Stimulated activated CD4-positive, alpha-beta T cell treated with anti-CD3 and anti-CD28 coated beads, Interleukin-1b, Interleukin-23, amount 100 ng/mL, for 48 hours (primary cell): ENCODE results near the gene KAT2B.
"Not testable (repeated sequence)": the region's sequence is repeated elsewhere in the genome, so short reads cannot be mapped to it uniquely, and the experiment has no call there.

ENCODE experiments used
- DNase-seq: peaks from one replicate; pipeline ENCODE4 v3.0.0-alpha.2; 2020

KAT2B gene

GRCh38 chr3:20039765-20040547, at the start of gene KAT2B:
Gene KAT2B, plus strand, starts transcription at chr3:20040446. Its CDS starts 32 bp downstream, at chr3:20040478.
- DNase-seq, result peak; percentile 79

GRCh38 chr3:19994796-19995195, 45.5 kb upstream of the KAT2B start:
- no peak for DNase-seq

GRCh38 chr3:19997502-19997901, 42.7 kb upstream of the KAT2B start:
- DNase-seq, result no peak

GRCh38 chr3:20001932-20002331, 38.3 kb upstream of the KAT2B start:
- DNase-seq, result no peak

GRCh38 chr3:20007960-20008359, 32.3 kb upstream of the KAT2B start:
- DNase-seq, result no peak

- no peak for DNase-seq
These were observed 31.6 kb upstream of the KAT2B start for GRCh38 chr3:20008646-20009045.

GRCh38 chr3:20012164-20012563, 28.1 kb upstream of the KAT2B start, which contains the start of gene PP2D1:
Gene PP2D1, minus strand, starts transcription at chr3:20012264. Its CDS starts 192 bp downstream, at chr3:20012072.
- DNase-seq, result no peak

- DNase-seq, result no peak
These were observed 26.9 kb upstream of the KAT2B start for GRCh38 chr3:20013396-20013795.

GRCh38 chr3:20015525-20015924, 24.7 kb upstream of the KAT2B start:
- no peak for DNase-seq

GRCh38 chr3:20016076-20016475, 24.2 kb upstream of the KAT2B start:
- not testable (repeated sequence) for DNase-seq

GRCh38 chr3:20022954-20023622, 17.2 kb upstream of the KAT2B start:
- no peak for DNase-seq

GRCh38 chr3:20023623-20024405, 16.4 kb upstream of the KAT2B start:
- DNase-seq, result no peak

GRCh38 chr3:20027136-20027535, 13.1 kb upstream of the KAT2B start:
- no peak for DNase-seq

- DNase-seq, result no peak
These were observed 11.3 kb upstream of the KAT2B start for GRCh38 chr3:20028905-20029331.

GRCh38 chr3:20031939-20032338, 8.3 kb upstream of the KAT2B start:
- DNase-seq, result not testable (repeated sequence)

GRCh38 chr3:20035019-20035418, 5.2 kb upstream of the KAT2B start:
- no peak for DNase-seq

GRCh38 chr3:20037255-20037996, 2.8 kb upstream of the KAT2B start:
- DNase-seq, result no peak

- DNase-seq, result no peak
These were observed 1.4 kb upstream of the KAT2B start for GRCh38 chr3:20038699-20039465.

GRCh38 chr3:20039466-20039764, 831 bp upstream of the KAT2B start:
- no peak for DNase-seq

GRCh38 chr3:20040548-20041196, 426 bp downstream of the KAT2B start:
- peak; percentile 69 for DNase-seq

GRCh38 chr3:20041197-20041780, 1.0 kb downstream of the KAT2B start:
- DNase-seq, result peak; percentile 79
